Breast epithelium (tissue), 4 donors: ENCODE measurements around the gene FRMD6. TPM values are rescaled to one million over a fixed set of nuclear protein-coding genes. Genes with fewer than 3 reads are reported as not detected.

ENCODE experiments used
- DNase-seq, 2 donors: peaks; one replicate each; pipeline ENCODE4 v3.0.0-alpha.2; 2019; ENCODE audit warnings: low spot score in 2 of 2
- H3K27ac ChIP-seq, 2 donors: fragments of 200-600 bp; sonication (generic) in 1 of 2; one replicate each; pipeline ENCODE4 v1.5.1; 2016 to 2019; ENCODE audit warnings: mild to moderate bottlenecking in 1 of 2
- H3K27me3 ChIP-seq, 2 donors: fragments of 200-600 bp; sonication (generic) in 1 of 2; one replicate each; pipeline versions ENCODE4 v1.5.1 to v1.6.0; 2017 to 2019; ENCODE audit warnings: control low read depth in 1 of 2, mild to moderate bottlenecking in 1 of 2
- H3K36me3 ChIP-seq: fragments of 200-600 bp; one replicate; pipeline ENCODE4 v1.5.1; 2019
- H3K4me1 ChIP-seq, 2 donors: fragments of 200-600 bp; sonication (generic); one replicate each; pipeline ENCODE4 v1.5.1; 2016 to 2019; ENCODE audit warnings: control low read depth in 1 of 2
- H3K4me3 ChIP-seq, 3 donors: fragments of 200-600 bp; sonication (generic); 1 replicate in 2 of 3; 2 replicates in 1 of 3; pipeline ENCODE4 v1.5.1; 2016 to 2019; ENCODE audit warnings: mild to moderate bottlenecking in 3 of 3, moderate library complexity in 2 of 3
- H3K9me3 ChIP-seq, 2 donors: fragments of 200-600 bp; sonication (generic) in 1 of 2; one replicate each; pipeline ENCODE4 v1.5.1; 2016 to 2019; ENCODE audit warnings: control low read depth in 1 of 2
- POLR2A ChIP-seq: fragments of 450-650 bp; IDR thresholded peaks from one replicate; pipeline ENCODE4 v1.6.1; 2016; ENCODE audit warnings: antibody characterized with exemption, mild to moderate bottlenecking, moderate library complexity
- POLR2AphosphoS5 ChIP-seq, 3 donors: sonication (generic); formaldehyde crosslinking; IDR thresholded peaks; one replicate each; pipeline ENCODE4 v1.6.1; 2017; ENCODE audit warnings: antibody characterized with exemption in 3 of 3
- intact Hi-C: fragments of 100-400 bp; cut with DNase I; formaldehyde crosslinking; loops from one replicate; pipeline ENCODE4 v1.15.1; 2023; ENCODE audit warnings: low total_unique reads
- total RNA-seq, 3 donors: library from RNA; depleted of rRNA; stranded (reverse); fragments of >200 nt; gene quantifications; one replicate each; pipeline ENCODE4 v1.1.0, GENCODE V29; 2016
- TF ChIP-seq, protein P1 (sequence below), 3 donors: fragments of 450-650 bp; IDR thresholded peaks; one replicate each; pipeline ENCODE4 v1.5.1; 2016 to 2017; ENCODE audit warnings: antibody characterized with exemption in 3 of 3, mild to moderate bottlenecking in 3 of 3, moderate library complexity in 3 of 3

FRMD6 gene
- total RNA-seq, 3 donors from 2014 or later, result 14.6 to 111 (median 80.3) TPM

DNA sequence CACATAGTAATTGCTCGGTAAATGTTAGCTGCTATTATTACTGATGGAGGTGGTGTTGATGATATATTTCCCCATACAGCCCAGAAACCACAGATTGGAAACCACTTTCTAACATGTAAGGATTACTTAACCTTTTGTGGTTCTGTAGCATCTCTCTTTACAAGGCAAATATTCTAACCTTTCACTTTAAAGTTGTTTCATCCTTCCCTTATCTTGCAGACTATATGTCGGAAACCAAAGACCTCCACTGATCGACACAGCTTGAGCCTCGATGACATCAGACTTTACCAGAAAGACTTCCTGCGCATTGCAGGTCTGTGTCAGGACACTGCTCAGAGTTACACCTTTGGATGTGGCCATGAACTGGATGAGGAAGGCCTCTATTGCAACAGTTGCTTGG, 75.8 kb downstream of the FRMD6 start:
- Histone ChIP-seq H3K4me3 (no peak overlapping the region), H3K4me1 (no peaks in the 10 kb centered on the region), H3K36me3 (peaks cover 4% of the 10 kb centered on the region), H3K27ac (no peak overlapping the region), H3K9me3 (no peaks in the 10 kb centered on the region), H3K27me3 (no peaks in the 10 kb centered on the region)
- DNase-seq, result no peak
- TF ChIP-seq POLR2AphosphoS5 (IDR thresholded peaks at IDR 0.05) (no peak), POLR2A (no peak)
- TF ChIP-seq, protein P1, sequence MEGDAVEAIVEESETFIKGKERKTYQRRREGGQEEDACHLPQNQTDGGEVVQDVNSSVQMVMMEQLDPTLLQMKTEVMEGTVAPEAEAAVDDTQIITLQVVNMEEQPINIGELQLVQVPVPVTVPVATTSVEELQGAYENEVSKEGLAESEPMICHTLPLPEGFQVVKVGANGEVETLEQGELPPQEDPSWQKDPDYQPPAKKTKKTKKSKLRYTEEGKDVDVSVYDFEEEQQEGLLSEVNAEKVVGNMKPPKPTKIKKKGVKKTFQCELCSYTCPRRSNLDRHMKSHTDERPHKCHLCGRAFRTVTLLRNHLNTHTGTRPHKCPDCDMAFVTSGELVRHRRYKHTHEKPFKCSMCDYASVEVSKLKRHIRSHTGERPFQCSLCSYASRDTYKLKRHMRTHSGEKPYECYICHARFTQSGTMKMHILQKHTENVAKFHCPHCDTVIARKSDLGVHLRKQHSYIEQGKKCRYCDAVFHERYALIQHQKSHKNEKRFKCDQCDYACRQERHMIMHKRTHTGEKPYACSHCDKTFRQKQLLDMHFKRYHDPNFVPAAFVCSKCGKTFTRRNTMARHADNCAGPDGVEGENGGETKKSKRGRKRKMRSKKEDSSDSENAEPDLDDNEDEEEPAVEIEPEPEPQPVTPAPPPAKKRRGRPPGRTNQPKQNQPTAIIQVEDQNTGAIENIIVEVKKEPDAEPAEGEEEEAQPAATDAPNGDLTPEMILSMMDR (IDR thresholded peaks at IDR 0.05), result no peak
- intact Hi-C loops, result no loop called here

DNA sequence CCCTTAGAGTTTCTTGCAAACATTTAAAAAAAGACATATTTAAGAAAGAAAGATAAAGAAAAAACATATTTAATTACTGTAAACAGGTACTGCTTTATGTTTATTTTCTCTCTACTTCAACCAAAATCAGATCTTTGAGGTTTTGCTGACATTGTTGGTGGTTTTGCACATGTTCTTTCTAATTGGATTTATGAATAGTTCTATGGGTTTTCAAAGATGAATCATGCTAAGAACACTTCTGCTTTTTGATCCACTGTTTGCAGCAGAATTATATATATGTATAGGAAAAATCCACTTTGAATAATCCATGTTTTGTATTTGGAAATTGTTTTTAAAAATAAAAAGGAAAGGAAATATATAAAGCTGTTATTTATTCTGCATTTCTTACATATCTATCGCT, 78.4 kb downstream of the FRMD6 start:
- no peak overlapping the region for H3K27ac ChIP-seq
- H3K27me3 ChIP-seq, result no peaks in the 10 kb centered on the region
- no peaks in the 10 kb centered on the region for H3K4me1 ChIP-seq
- DNase-seq, result no peak
- intact Hi-C loops, result no loop called here
- H3K9me3 ChIP-seq, result no peaks in the 10 kb centered on the region
- H3K4me3 ChIP-seq, result no peak overlapping the region
- TF ChIP-seq POLR2AphosphoS5 (IDR thresholded peaks at IDR 0.05), result no peak
- TF ChIP-seq, protein P1 (IDR thresholded peaks at IDR 0.05), result no peak
- peaks cover 4% of the 10 kb centered on the region for H3K36me3 ChIP-seq

- H3K36me3 ChIP-seq, result peaks cover 4% of the 10 kb centered on the region
- intact Hi-C loops, result no loop called here
Measured at GRCh38 chr14:51730684-51731083, 79.0 kb downstream of the FRMD6 start.

GRCh38 chr14:51732494-51733112, 80.9 kb downstream of the FRMD6 start:
- no peaks in the 10 kb centered on the region for H3K9me3 ChIP-seq
- DNase-seq, result no peak
- TF ChIP-seq, protein P1 (IDR thresholded peaks at IDR 0.05), result no peak
- TF ChIP-seq POLR2A (no peak), POLR2AphosphoS5 (IDR thresholded peaks at IDR 0.05) (no peak)
- intact Hi-C loops, result no loop called here
- no peak overlapping the region for H3K27ac ChIP-seq
- H3K36me3 ChIP-seq, result no peaks in the 10 kb centered on the region
- H3K4me3 ChIP-seq, result no peak overlapping the region
- H3K27me3 ChIP-seq, result no peaks in the 10 kb centered on the region
- no peaks in the 10 kb centered on the region for H3K4me1 ChIP-seq

More at GRCh38 chr14:51730684-51731083, 79.0 kb downstream of the FRMD6 start:
- no peak for DNase-seq
- no peak overlapping the region for H3K27ac ChIP-seq
- no peak overlapping the region for H3K4me3 ChIP-seq
- no peaks in the 10 kb centered on the region for H3K27me3 ChIP-seq
- H3K4me1 ChIP-seq, result no peaks in the 10 kb centered on the region
- TF ChIP-seq POLR2A, result no peak
- TF ChIP-seq, protein P1 (IDR thresholded peaks at IDR 0.05), result no peak
- no peak for TF ChIP-seq POLR2AphosphoS5 (IDR thresholded peaks at IDR 0.05)
- no peaks in the 10 kb centered on the region for H3K9me3 ChIP-seq

- intact Hi-C loops, result no loop called here
- no peaks in the 10 kb centered on the region for H3K27me3 ChIP-seq
- H3K9me3 ChIP-seq, result no peaks in the 10 kb centered on the region
- H3K36me3 ChIP-seq, result no peaks in the 10 kb centered on the region
- no peak for TF ChIP-seq POLR2AphosphoS5 (IDR thresholded peaks at IDR 0.05)
- H3K4me3 ChIP-seq, result no peak overlapping the region
- no peak overlapping the region for H3K27ac ChIP-seq
- no peak for DNase-seq
- H3K4me1 ChIP-seq, result no peaks in the 10 kb centered on the region
Measured at GRCh38 chr14:51733147-51733546, 81.4 kb downstream of the FRMD6 start.
